ENCODE measurements around the gene BAZ2B. TPM values are rescaled to one million over a fixed set of nuclear protein-coding genes. Genes with fewer than 3 reads are reported as not detected.

The BAZ2B gene
- total RNA-seq, 2 donors from 2014 or later: 60.8 to 84.5 TPM

DNA sequence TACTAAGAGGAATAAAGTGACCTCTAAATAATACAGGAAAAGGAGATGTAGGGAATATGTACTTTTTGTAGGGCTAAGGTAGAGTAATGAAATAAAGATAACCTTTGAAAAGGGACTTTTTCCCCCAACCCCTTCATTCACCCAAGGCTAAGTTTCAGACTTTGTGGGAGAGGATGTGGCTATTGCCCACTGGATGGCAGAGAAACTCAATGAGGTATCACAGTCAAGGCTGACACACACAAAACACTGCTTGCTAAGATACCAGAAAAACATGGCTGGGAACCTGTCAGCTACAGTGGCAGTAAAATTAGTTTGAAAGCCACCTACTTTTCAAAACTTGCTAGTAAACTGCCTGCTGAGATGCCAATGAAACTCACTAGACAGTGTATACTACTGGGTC, 171.0 kb downstream of the BAZ2B start:
- no peak overlapping the region for H3K27ac ChIP-seq
- H3K9me3 ChIP-seq: no peaks in the 10 kb centered on the region
- H3K4me3 ChIP-seq: no peak overlapping the region
- intact Hi-C loops (cut with DNase I): no loop called here
- no peaks in the 10 kb centered on the region for H3K27me3 ChIP-seq (replicated peaks; ENCODE audit: insufficient read depth)
- TF ChIP-seq CTCF (IDR thresholded peaks at IDR 0.05) (no peak), POLR2A (IDR thresholded peaks at IDR 0.05) (no peak), POLR2AphosphoS5 (IDR thresholded peaks at IDR 0.05) (no peak)
- no peak for DNase-seq (ENCODE audit: low spot score)
- H3K36me3 ChIP-seq: peaks cover 3 to 13% of the 10 kb centered on the region in 2 donors
- no peaks in the 10 kb centered on the region for H3K4me1 ChIP-seq (replicated peaks)

DNA sequence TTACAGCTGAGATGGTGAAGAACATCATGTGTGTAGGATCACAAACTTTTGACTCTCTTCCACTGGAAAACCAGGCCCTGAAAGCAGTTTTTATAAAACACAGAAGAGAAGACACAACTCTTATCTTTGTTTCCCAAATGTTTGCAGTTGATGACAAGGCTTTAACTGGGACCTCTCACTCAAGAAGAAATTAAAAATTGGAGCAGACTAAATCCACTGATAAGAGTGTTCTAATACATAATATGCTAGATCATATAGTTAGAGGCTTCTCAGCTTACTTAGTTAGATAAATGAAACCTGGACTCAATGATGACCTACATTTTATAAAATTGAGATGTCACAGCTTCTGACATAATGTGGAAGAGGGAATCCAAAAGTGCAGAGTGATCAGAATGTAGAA, 171.6 kb downstream of the BAZ2B start:
- Histone ChIP-seq H3K4me3 (no peak overlapping the region), H3K9me3 (no peaks in the 10 kb centered on the region), H3K27me3 (replicated peaks; ENCODE audit: insufficient read depth) (no peaks in the 10 kb centered on the region), H3K27ac (no peak overlapping the region), H3K36me3 (peaks cover 3 to 13% of the 10 kb centered on the region in 2 donors), H3K4me1 (replicated peaks) (no peaks in the 10 kb centered on the region)
- no peak for DNase-seq (ENCODE audit: low spot score)
- TF ChIP-seq POLR2A (IDR thresholded peaks at IDR 0.05): no peak
- TF ChIP-seq POLR2AphosphoS5 (IDR thresholded peaks at IDR 0.05): no peak
- TF ChIP-seq CTCF (IDR thresholded peaks at IDR 0.05): no peak
- intact Hi-C loops (cut with DNase I): no loop called here

GRCh38 chr2:159442159-159442852, 174.0 kb downstream of the BAZ2B start:
- Histone ChIP-seq H3K9me3 (no peaks in the 10 kb centered on the region), H3K27ac (no peak overlapping the region), H3K4me1 (replicated peaks) (no peaks in the 10 kb centered on the region), H3K4me3 (no peak overlapping the region), H3K36me3 (peaks cover 3 to 13% of the 10 kb centered on the region in 2 donors), H3K27me3 (replicated peaks; ENCODE audit: insufficient read depth) (no peaks in the 10 kb centered on the region)
- TF ChIP-seq POLR2A (IDR thresholded peaks at IDR 0.05) (no peak), POLR2AphosphoS5 (IDR thresholded peaks at IDR 0.05) (no peak), CTCF (IDR thresholded peaks at IDR 0.05) (no peak)
- intact Hi-C loops (cut with DNase I): no loop called here
- no peak for DNase-seq (ENCODE audit: low spot score)
- WGBS: 69% methylated on average over 2 of the region's 2 CpGs

GRCh38 chr2:159441182-159441581, 175.2 kb downstream of the BAZ2B start:
- H3K4me3 ChIP-seq: no peak overlapping the region
- H3K4me1 ChIP-seq (replicated peaks): no peaks in the 10 kb centered on the region
- H3K36me3 ChIP-seq: peaks cover 3 to 13% of the 10 kb centered on the region in 2 donors
- 21% methylated on average over 1 of the region's 1 CpG for WGBS
- no peak for DNase-seq (ENCODE audit: low spot score)
- TF ChIP-seq POLR2AphosphoS5 (IDR thresholded peaks at IDR 0.05) (no peak), CTCF (IDR thresholded peaks at IDR 0.05) (no peak), POLR2A (IDR thresholded peaks at IDR 0.05) (no peak)
- no peaks in the 10 kb centered on the region for H3K9me3 ChIP-seq
- H3K27me3 ChIP-seq (replicated peaks; ENCODE audit: insufficient read depth): no peaks in the 10 kb centered on the region
- intact Hi-C loops (cut with DNase I): no loop called here
- no peak overlapping the region for H3K27ac ChIP-seq

- intact Hi-C loops (cut with DNase I): no loop called here
- no peaks in the 10 kb centered on the region for H3K27me3 ChIP-seq (replicated peaks; ENCODE audit: insufficient read depth)
- H3K4me1 ChIP-seq (replicated peaks): no peaks in the 10 kb centered on the region
- no peak for TF ChIP-seq CTCF (IDR thresholded peaks at IDR 0.05)
- TF ChIP-seq POLR2A (IDR thresholded peaks at IDR 0.05): no peak
- no peak for TF ChIP-seq POLR2AphosphoS5 (IDR thresholded peaks at IDR 0.05)
- peaks cover 0 to 7% of the 10 kb centered on the region in 2 donors for H3K36me3 ChIP-seq
- no peaks in the 10 kb centered on the region for H3K9me3 ChIP-seq
- no peak overlapping the region for H3K27ac ChIP-seq
- no peak for DNase-seq (ENCODE audit: low spot score)
- H3K4me3 ChIP-seq: no peak overlapping the region
These were observed 176.9 kb downstream of the BAZ2B start for GRCh38 chr2:159439421-159439820.
